ENCODE measurements around the gene CTIF. TPM values are rescaled to one million over a fixed set of nuclear protein-coding genes. Genes with fewer than 3 reads are reported as not detected.

CTIF gene
- total RNA-seq, 6 experiments from 2014 or later: 77.6 to 100 (median 79.2) TPM

- Mint-ChIP-seq H3K27me3 (ENCODE audit: insufficient read depth) (peaks cover 5% of the 10 kb centered on the region), H3K9me3 (no peaks in the 10 kb centered on the region)
Measured at GRCh38 chr18:48590678-48591077, 51.8 kb downstream of the CTIF start.

DNA sequence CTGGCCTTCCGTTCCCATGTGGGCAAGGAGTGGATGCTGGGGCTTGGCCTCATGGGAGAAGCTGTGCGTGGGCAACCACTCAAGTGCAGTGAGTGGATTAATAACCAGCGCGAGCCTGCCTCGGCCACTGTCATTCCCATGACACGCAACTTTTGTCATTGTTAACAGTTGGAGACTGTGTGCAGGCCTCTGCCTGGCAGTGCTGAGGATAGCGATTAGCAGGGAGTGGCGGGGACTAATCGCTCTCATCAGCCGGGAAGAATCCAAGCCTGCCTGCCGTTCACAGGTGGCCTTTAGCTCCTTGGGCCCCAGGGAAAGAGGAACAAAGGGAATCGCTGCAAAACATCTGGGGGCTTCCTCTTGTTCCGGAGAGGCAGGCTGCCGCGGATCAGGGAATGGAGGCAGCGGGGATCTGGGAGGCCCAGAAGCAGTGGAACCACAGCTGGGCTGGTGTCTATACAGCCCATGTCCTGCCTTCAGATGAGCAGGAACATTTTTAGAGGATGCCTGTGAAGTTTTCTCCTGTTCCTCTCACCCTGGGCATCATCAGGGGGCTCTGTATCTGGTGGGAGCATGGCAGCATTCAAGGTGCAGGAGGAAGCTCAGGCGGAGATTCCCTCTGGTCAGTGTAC, 53.8 kb downstream of the CTIF start:
- no peak overlapping the region for H3K27ac Mint-ChIP-seq
- no peak overlapping the region for H3K4me3 Mint-ChIP-seq
- peaks cover 5% of the 10 kb centered on the region for H3K27me3 Mint-ChIP-seq (ENCODE audit: insufficient read depth)
- H3K36me3 Mint-ChIP-seq (ENCODE audit: low read depth): peaks cover 11% of the 10 kb centered on the region
- no peak for DNase-seq
- H3K9me3 Mint-ChIP-seq: no peaks in the 10 kb centered on the region
- no peak for TF ChIP-seq CTCF (IDR thresholded peaks at IDR 0.05)
- H3K4me1 Mint-ChIP-seq (ENCODE audit: low read depth): peaks cover 28% of the 10 kb centered on the region

More at GRCh38 chr18:48590678-48591077, 51.8 kb downstream of the CTIF start:
- Mint-ChIP-seq H3K27ac (peak overlapping the region; percentile 65), H3K4me3 (no peak overlapping the region), H3K36me3 (ENCODE audit: low read depth) (peaks cover 5% of the 10 kb centered on the region), H3K4me1 (ENCODE audit: low read depth) (peaks cover 39% of the 10 kb centered on the region)
- no peak for TF ChIP-seq CTCF (IDR thresholded peaks at IDR 0.05)
- peak; percentile 89 for DNase-seq

DNA sequence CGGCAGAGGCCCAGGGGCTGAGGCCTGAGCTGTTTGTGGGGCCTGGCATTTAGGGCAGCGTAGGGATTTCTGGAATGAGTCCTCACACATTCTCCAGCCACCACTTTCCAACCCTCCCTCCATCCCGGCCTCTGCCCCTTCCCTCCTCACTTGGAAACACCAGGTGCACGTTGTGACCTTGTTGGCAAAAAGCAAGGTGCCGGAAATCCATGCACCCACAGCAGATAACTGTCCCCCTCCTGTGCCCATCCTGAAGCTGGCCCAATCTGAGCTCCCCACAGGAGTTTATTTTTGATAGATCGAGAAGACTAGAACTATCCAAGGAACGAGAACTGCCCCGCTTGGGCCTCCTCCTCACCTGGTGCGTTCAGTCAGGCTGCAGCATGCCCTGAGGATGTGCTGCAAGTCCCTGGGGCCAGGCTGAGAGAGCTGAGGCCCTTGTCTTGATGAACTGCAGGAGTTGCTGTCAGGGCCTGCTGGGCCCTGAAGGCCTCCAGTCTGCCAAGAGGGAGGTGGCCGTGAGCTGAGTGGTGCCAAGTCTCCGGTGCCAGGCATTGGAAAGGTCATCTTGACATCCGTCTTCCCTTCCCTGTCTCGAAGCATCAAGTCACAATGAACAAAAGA, 55.8 kb downstream of the CTIF start:
- Mint-ChIP-seq H3K27me3 (ENCODE audit: insufficient read depth) (peaks cover 3% of the 10 kb centered on the region), H3K36me3 (ENCODE audit: low read depth) (peaks cover 15% of the 10 kb centered on the region), H3K4me3 (no peak overlapping the region), H3K9me3 (no peaks in the 10 kb centered on the region), H3K27ac (no peak overlapping the region; the same call in 1 of the 2 replicates), H3K4me1 (ENCODE audit: low read depth) (peaks cover 31% of the 10 kb centered on the region)
- DNase-seq: no peak
- TF ChIP-seq CTCF (IDR thresholded peaks at IDR 0.05): no peak

DNA sequence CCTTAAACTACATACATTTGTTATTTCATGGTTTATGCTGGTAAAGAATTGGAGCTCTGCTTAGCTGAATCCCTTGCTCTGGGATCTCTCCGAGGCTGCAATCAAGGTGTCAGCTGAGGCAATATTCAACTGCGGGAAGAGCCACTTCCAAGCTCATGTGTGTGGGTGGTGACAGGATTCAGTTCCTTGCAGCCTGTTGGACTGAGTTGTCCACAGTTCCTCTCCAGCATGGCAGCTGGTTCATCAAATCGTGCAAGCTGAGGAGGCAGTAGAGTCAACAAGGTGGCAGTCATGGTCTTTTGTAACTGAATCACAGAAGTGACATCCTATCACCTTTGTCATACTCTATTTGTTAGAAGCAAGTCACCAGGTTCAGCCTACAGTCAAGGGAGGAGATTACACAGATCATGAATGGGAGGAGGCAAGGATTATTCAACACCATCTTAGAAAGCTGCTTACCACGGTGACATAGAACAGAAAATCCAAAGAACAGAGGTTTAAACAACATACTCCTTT, 56.9 kb downstream of the CTIF start:
- Mint-ChIP-seq H3K27me3 (ENCODE audit: insufficient read depth) (peaks cover 3% of the 10 kb centered on the region), H3K4me3 (no peak overlapping the region), H3K27ac (no peak overlapping the region), H3K9me3 (no peaks in the 10 kb centered on the region), H3K36me3 (ENCODE audit: low read depth) (peaks cover 15% of the 10 kb centered on the region), H3K4me1 (ENCODE audit: low read depth) (peaks cover 28% of the 10 kb centered on the region)
- DNase-seq: no peak
- TF ChIP-seq CTCF (IDR thresholded peaks at IDR 0.05): no peak

- H3K27me3 Mint-ChIP-seq (ENCODE audit: insufficient read depth): peaks cover 2% of the 10 kb centered on the region
- H3K4me1 Mint-ChIP-seq (ENCODE audit: low read depth): peaks cover 36% of the 10 kb centered on the region
- no peak overlapping the region for H3K4me3 Mint-ChIP-seq
Measured at GRCh38 chr18:48597110-48597509, 58.3 kb downstream of the CTIF start.

More at GRCh38 chr18:48597110-48597509, 58.3 kb downstream of the CTIF start:
- H3K36me3 Mint-ChIP-seq (ENCODE audit: low read depth): peaks cover 19% of the 10 kb centered on the region
- TF ChIP-seq CTCF (IDR thresholded peaks at IDR 0.05): no peak
- no peak overlapping the region for H3K27ac Mint-ChIP-seq
- DNase-seq: no peak
- H3K9me3 Mint-ChIP-seq: no peaks in the 10 kb centered on the region
